HepG2 (cell line): ENCODE results near the gene DAD1. TPM values are rescaled to one million over a fixed set of nuclear protein-coding genes. Genes with fewer than 3 reads are reported as not detected.

Experiments
- HOXA7 ChIP-seq: sonication (generic); formaldehyde crosslinking; IDR thresholded peaks from 2 replicates; pipeline ENCODE4 v1.8.1; 2022; ENCODE audit warnings: mild to moderate bottlenecking, missing genetic modification reagents, moderate library complexity
- KLF11 ChIP-seq: IDR thresholded peaks from 2 replicates; pipeline ENCODE4 v1.6.1; 2016; ENCODE audit warnings: missing compliant biosample characterization
- MTA3 ChIP-seq: sonication (generic); formaldehyde crosslinking; IDR thresholded peaks from 2 replicates; pipeline ENCODE4 v1.4.0; 2020; ENCODE audit warnings: missing genetic modification reagents
- MTF2 ChIP-seq: sonication (generic); formaldehyde crosslinking; IDR thresholded peaks from 2 replicates; pipeline ENCODE4 v1.5.0; 2020; ENCODE audit warnings: missing genetic modification reagents, borderline replicate concordance
- MXD4 ChIP-seq: IDR thresholded peaks from 2 replicates; pipeline ENCODE4 v1.6.1; 2016; ENCODE audit warnings: mild to moderate bottlenecking, missing biosample characterization, missing genetic modification reagents
- NFAT5 ChIP-seq: sonication (generic); formaldehyde crosslinking; IDR thresholded peaks from 2 replicates; pipeline ENCODE4 v1.4.0; 2020; ENCODE audit warnings: missing genetic modification reagents
- NFE2 ChIP-seq: sonication (generic); formaldehyde crosslinking; IDR thresholded peaks from 2 replicates; pipeline ENCODE4 v1.4.0; 2020; ENCODE audit warnings: missing genetic modification reagents
- PAF1 ChIP-seq: IDR thresholded peaks from 2 replicates; pipeline ENCODE4 v1.6.1; 2016; ENCODE audit warnings: missing genetic modification reagents, missing compliant biosample characterization
- SP140L ChIP-seq: sonication (generic); formaldehyde crosslinking; IDR thresholded peaks from 2 replicates; pipeline ENCODE4 v1.4.0; 2020; ENCODE audit warnings: missing genetic modification reagents, borderline replicate concordance
- ZNF557 ChIP-seq: sonication (generic); formaldehyde crosslinking; IDR thresholded peaks from 2 replicates; pipeline ENCODE4 v1.4.0; 2020; ENCODE audit warnings: missing genetic modification reagents
- ZNF558 ChIP-seq: sonication (generic); formaldehyde crosslinking; IDR thresholded peaks from 2 replicates; pipeline ENCODE4 v1.9.0; 2022; ENCODE audit warnings: mild to moderate bottlenecking, missing genetic modification reagents, borderline replicate concordance
- ZNF749 ChIP-seq: sonication (generic); formaldehyde crosslinking; IDR thresholded peaks from 2 replicates; pipeline ENCODE4 v1.8.0; 2022; ENCODE audit warnings: mild to moderate bottlenecking, missing genetic modification reagents, moderate library complexity, borderline replicate concordance
- polyA plus RNA-seq, 8 experiments: library from polyadenylated mRNA; depleted of rRNA in 3 of 8; stranded (reverse) in 7 of 8; unstranded in 1 of 8; fragments of >200 nt; fragmentation: Illumina TruSeq in 4 of 8; extraction: Trizol in 4 of 8; gene quantifications; 2 replicates each; pipeline versions ENCODE4 v1.2.1 to v1.2.3, GENCODE V29; 2011 to 2016; ENCODE audit warnings: low read depth in 4 of 8, missing spikeins in 1 of 8, mixed read lengths in 1 of 8; ENCODE audit not compliant: insufficient read depth in 1 of 8
- total RNA-seq, 5 experiments: library from RNA; depleted of rRNA; stranded (reverse); fragments of >200 nt; fragmentation: Illumina TruSeq; extraction: Trizol; gene quantifications; 2 replicates each; pipeline ENCODE4 v1.2.3, GENCODE V29; 2016; ENCODE audit warnings: low read depth in 1 of 5
- TF ChIP-seq, protein P1 (sequence below): sonication (generic); formaldehyde crosslinking; IDR thresholded peaks from 2 replicates; pipeline ENCODE4 v1.4.0; 2020; ENCODE audit warnings: mild to moderate bottlenecking, missing genetic modification reagents
- TF ChIP-seq, protein P2 (sequence below): conservative IDR thresholded peaks from 2 replicates; pipeline ENCODE4 v1.6.1; 2018; ENCODE audit warnings: missing genetic modification reagents
- TF ChIP-seq, protein P3 (sequence below): sonication (generic); formaldehyde crosslinking; IDR thresholded peaks from 2 replicates; pipeline ENCODE4 v1.4.0; 2020; ENCODE audit warnings: missing genetic modification reagents, borderline replicate concordance

DAD1 gene
- total and polyA plus RNA-seq, 2 of the 13 experiments (the other 11 are each of a cell fraction or from before 2014, with no cell fraction given): 558 to 626 TPM

DNA sequence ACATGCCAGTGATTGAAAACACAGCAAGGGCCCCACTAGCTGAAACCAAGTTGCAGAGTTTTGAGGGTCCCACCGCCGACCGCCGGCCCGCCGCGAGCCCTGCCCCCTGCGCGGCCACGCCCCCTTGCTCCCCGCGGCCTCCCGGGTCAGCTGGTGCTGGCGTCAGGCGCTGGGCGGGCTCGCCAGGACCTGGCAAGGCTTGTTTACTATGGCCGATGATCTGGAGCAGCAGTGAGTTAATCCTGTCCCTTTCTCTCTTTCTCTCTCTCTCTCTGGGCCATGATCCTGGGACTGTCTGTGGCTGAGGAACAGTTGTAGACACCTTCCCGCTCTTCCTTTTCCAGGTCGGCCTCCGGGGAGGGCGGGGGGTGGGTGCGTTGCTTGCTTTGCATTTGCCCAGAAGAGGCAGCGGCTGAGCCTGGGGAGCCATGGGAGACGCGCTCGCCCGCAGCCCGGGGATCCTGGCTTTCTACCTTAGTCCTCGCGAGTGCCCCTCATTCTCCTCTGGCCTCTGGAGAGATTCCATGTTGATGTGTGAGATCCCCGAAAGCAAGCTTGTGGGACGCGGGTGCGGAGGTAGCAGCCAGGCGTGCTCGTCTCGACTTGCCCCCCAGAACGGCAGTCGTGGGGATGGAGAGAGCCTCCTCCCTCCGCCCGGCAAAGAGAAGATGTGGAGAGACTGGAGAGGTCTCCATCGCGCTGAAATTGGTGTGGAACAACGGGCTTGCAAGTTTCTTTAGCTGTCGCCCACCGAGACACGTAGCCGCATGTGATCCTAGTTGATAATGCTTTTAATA is 9.3 kb upstream of the DAD1 start, which contains the start of gene ABHD4 (continued):
- TF ChIP-seq, protein P1, sequence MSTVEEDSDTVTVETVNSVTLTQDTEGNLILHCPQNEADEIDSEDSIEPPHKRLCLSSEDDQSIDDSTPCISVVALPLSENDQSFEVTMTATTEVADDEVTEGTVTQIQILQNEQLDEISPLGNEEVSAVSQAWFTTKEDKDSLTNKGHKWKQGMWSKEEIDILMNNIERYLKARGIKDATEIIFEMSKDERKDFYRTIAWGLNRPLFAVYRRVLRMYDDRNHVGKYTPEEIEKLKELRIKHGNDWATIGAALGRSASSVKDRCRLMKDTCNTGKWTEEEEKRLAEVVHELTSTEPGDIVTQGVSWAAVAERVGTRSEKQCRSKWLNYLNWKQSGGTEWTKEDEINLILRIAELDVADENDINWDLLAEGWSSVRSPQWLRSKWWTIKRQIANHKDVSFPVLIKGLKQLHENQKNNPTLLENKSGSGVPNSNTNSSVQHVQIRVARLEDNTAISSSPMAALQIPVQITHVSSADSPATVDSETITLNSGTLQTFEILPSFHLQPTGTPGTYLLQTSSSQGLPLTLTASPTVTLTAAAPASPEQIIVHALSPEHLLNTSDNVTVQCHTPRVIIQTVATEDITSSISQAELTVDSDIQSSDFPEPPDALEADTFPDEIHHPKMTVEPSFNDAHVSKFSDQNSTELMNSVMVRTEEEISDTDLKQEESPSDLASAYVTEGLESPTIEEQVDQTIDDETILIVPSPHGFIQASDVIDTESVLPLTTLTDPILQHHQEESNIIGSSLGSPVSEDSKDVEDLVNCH: no peak; the same call in 1 of the 2 replicates
- TF ChIP-seq NFAT5 (CRISPR knock-in tag) (peak; percentile 23; the same call in 1 of the 2 replicates), PAF1 (CRISPR knock-in tag) (0 out of 2 replicates have a peak, but pooled peaks have one; percentile 26), ZNF557 (CRISPR knock-in tag) (no peak), ZNF558 (CRISPR knock-in tag) (peak; percentile 1; the same call in 1 of the 2 replicates), HOXA7 (no peak), KLF11 (CRISPR knock-in tag) (no peak), MXD4 (CRISPR knock-in tag) (peak; percentile 66; the same call in 1 of the 2 replicates), ZNF749 (CRISPR knock-in tag) (0 out of 2 replicates have a peak, but pooled peaks have one; percentile 51), NFE2 (CRISPR knock-in tag) (no peak), SP140L (no peak), MTA3 (0 out of 2 replicates have a peak, but pooled peaks have one; percentile 3), MTF2 (CRISPR knock-in tag) (peak; percentile 65)
- TF ChIP-seq, protein P2, sequence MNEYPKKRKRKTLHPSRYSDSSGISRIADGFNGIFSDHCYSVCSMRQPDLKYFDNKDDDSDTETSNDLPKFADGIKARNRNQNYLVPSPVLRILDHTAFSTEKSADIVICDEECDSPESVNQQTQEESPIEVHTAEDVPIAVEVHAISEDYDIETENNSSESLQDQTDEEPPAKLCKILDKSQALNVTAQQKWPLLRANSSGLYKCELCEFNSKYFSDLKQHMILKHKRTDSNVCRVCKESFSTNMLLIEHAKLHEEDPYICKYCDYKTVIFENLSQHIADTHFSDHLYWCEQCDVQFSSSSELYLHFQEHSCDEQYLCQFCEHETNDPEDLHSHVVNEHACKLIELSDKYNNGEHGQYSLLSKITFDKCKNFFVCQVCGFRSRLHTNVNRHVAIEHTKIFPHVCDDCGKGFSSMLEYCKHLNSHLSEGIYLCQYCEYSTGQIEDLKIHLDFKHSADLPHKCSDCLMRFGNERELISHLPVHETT (CRISPR knock-in tag): 0 out of 2 replicates have a peak, but pooled peaks have one; percentile 29
- TF ChIP-seq, protein P3, sequence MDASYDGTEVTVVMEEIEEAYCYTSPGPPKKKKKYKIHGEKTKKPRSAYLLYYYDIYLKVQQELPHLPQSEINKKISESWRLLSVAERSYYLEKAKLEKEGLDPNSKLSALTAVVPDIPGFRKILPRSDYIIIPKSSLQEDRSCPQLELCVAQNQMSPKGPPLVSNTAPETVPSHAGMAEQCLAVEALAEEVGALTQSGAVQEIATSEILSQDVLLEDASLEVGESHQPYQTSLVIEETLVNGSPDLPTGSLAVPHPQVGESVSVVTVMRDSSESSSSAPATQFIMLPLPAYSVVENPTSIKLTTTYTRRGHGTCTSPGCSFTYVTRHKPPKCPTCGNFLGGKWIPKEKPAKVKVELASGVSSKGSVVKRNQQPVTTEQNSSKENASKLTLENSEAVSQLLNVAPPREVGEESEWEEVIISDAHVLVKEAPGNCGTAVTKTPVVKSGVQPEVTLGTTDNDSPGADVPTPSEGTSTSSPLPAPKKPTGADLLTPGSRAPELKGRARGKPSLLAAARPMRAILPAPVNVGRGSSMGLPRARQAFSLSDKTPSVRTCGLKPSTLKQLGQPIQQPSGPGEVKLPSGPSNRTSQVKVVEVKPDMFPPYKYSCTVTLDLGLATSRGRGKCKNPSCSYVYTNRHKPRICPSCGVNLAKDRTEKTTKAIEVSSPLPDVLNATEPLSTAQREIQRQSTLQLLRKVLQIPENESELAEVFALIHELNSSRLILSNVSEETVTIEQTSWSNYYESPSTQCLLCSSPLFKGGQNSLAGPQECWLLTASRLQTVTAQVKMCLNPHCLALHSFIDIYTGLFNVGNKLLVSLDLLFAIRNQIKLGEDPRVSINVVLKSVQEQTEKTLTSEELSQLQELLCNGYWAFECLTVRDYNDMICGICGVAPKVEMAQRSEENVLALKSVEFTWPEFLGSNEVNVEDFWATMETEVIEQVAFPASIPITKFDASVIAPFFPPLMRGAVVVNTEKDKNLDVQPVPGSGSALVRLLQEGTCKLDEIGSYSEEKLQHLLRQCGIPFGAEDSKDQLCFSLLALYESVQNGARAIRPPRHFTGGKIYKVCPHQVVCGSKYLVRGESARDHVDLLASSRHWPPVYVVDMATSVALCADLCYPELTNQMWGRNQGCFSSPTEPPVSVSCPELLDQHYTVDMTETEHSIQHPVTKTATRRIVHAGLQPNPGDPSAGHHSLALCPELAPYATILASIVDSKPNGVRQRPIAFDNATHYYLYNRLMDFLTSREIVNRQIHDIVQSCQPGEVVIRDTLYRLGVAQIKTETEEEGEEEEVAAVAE: peak; percentile 75; the same call in 1 of the 2 replicates
